GF-D8 (cell line): ENCODE measurements around the gene DDX31.

ENCODE experiments used
- DNase-seq: peaks from one replicate; lab custom pipeline; 2025; lab: John Stamatoyannopoulos, UW

The DDX31 gene

GRCh38 chr9:132673355-132673754 is 3.6 kb upstream of the DDX31 start:
- DNase-seq = no peak

GRCh38 chr9:132672413-132672690 is 2.6 kb upstream of the DDX31 start:
- DNase-seq = no peak

- DNase-seq = no peak
Measured at GRCh38 chr9:132671620-132672412, 2.0 kb upstream of the DDX31 start.

- DNase-seq = no peak
Measured at GRCh38 chr9:132670457-132671391, 941 bp upstream of the DDX31 start, which contains the start of gene GTF3C4. Gene GTF3C4 (plus strand): TSS chr9:132670464. CDS start chr9:132670599, 135 bp downstream.

- DNase-seq = peak; percentile 33
Measured at GRCh38 chr9:132669319-132669697, 475 bp downstream of the DDX31 start.

GRCh38 chr9:132663851-132664250 is 5.9 kb downstream of the DDX31 start:
- DNase-seq = no peak

GRCh38 chr9:132663117-132663516 is 6.7 kb downstream of the DDX31 start:
- DNase-seq = no peak

- DNase-seq = no peak
Measured at GRCh38 chr9:132662152-132662945, 7.4 kb downstream of the DDX31 start.

GRCh38 chr9:132656299-132656698 is 13.5 kb downstream of the DDX31 start:
- no peak for DNase-seq

- no peak for DNase-seq
Measured at GRCh38 chr9:132651259-132651658, 18.5 kb downstream of the DDX31 start.

- DNase-seq = no peak
Measured at GRCh38 chr9:132648685-132649084, 21.1 kb downstream of the DDX31 start.

- DNase-seq = no peak
Measured at GRCh38 chr9:132648283-132648682, 21.5 kb downstream of the DDX31 start.

GRCh38 chr9:132647806-132648205 is 22.0 kb downstream of the DDX31 start:
- no peak for DNase-seq

GRCh38 chr9:132647355-132647754 is 22.4 kb downstream of the DDX31 start:
- DNase-seq = no peak

GRCh38 chr9:132646726-132647125 is 23.1 kb downstream of the DDX31 start:
- DNase-seq = no peak

GRCh38 chr9:132645711-132646110 is 24.1 kb downstream of the DDX31 start:
- no peak for DNase-seq

- DNase-seq = no peak
Measured at GRCh38 chr9:132645306-132645705, 24.5 kb downstream of the DDX31 start.

- DNase-seq = no peak
Measured at GRCh38 chr9:132644251-132644650, 25.5 kb downstream of the DDX31 start.

- DNase-seq = no peak
Measured at GRCh38 chr9:132641216-132641615, 28.6 kb downstream of the DDX31 start.

GRCh38 chr9:132639322-132639721 is 30.5 kb downstream of the DDX31 start:
- DNase-seq = no peak

- no peak for DNase-seq
Measured at GRCh38 chr9:132638240-132638639, 31.5 kb downstream of the DDX31 start.

- DNase-seq = no peak
Measured at GRCh38 chr9:132637801-132638200, 32.0 kb downstream of the DDX31 start.
